ENCODE data around the gene GAB1. TPM values are rescaled to one million over a fixed set of nuclear protein-coding genes. Genes with fewer than 3 reads are reported as not detected.
A peak's percentile ranks its signal among the peaks of the same experiment; 100 is the strongest.

Gene GAB1
- total RNA-seq, 2 donors from 2014 or later, result 28.3 to 33.3 TPM

GRCh38 chr4:143341186-143341755 lies 4.6 kb downstream of the GAB1 start:
- Mint-ChIP-seq H3K4me1 (peaks cover 22% of the 10 kb centered on the region), H3K4me3 (no peak overlapping the region), H3K9me3 (no peaks in the 10 kb centered on the region), H3K36me3 (ENCODE audit: low read depth) (peaks cover 3% of the 10 kb centered on the region), H3K27me3 (ENCODE audit: insufficient read depth) (no peaks in the 10 kb centered on the region), H3K27ac (no peak overlapping the region)
- Histone ChIP-seq H3K9me3 (ENCODE audit: control insufficient read depth, low read length) (no peaks in the 10 kb centered on the region), H3K9ac (ENCODE audit: extremely low read depth, low read length, poor library complexity, severe bottlenecking) (no peak overlapping the region), H3K4me1 (ENCODE audit: control insufficient read depth, insufficient read depth, low read length) (no peaks in the 10 kb centered on the region), H3K27me3 (ENCODE audit: control insufficient read depth, insufficient read depth, low read length, poor library complexity, severe bottlenecking) (no peaks in the 10 kb centered on the region), H3K27ac (ENCODE audit: low read depth, low read length) (no peak overlapping the region), H3K4me3 (ENCODE audit: low read length) (no peak overlapping the region), H3K36me3 (ENCODE audit: control insufficient read depth, insufficient read depth, low read length) (no peaks in the 10 kb centered on the region)
- DNase-seq, result no peak
- WGBS, 2 experiments (ENCODE audit: insufficient coverage in 1 of 2, insufficient read length in 1 of 2), result 91 to 100% methylated on average over 1 to 2 of the region's 2 CpGs
- TF ChIP-seq CTCF (conservative IDR thresholded peaks at IDR 0.05), result no peak

GRCh38 chr4:143343276-143343831 lies 6.7 kb downstream of the GAB1 start:
- Histone ChIP-seq H3K9me3 (ENCODE audit: control insufficient read depth, low read length) (no peaks in the 10 kb centered on the region), H3K4me1 (ENCODE audit: control insufficient read depth, insufficient read depth, low read length) (no peaks in the 10 kb centered on the region), H3K4me3 (ENCODE audit: low read length) (no peak overlapping the region), H3K9ac (ENCODE audit: extremely low read depth, low read length, poor library complexity, severe bottlenecking) (no peak overlapping the region), H3K36me3 (ENCODE audit: control insufficient read depth, insufficient read depth, low read length) (peaks cover 4% of the 10 kb centered on the region), H3K27ac (ENCODE audit: low read depth, low read length) (no peak overlapping the region), H3K27me3 (ENCODE audit: control insufficient read depth, insufficient read depth, low read length, poor library complexity, severe bottlenecking) (no peaks in the 10 kb centered on the region)
- Mint-ChIP-seq H3K36me3 (ENCODE audit: low read depth) (peaks cover 3% of the 10 kb centered on the region), H3K9me3 (no peaks in the 10 kb centered on the region), H3K4me3 (no peak overlapping the region), H3K4me1 (peaks cover 26% of the 10 kb centered on the region), H3K27me3 (ENCODE audit: insufficient read depth) (no peaks in the 10 kb centered on the region), H3K27ac (no peak overlapping the region)
- no peak for TF ChIP-seq CTCF (conservative IDR thresholded peaks at IDR 0.05)
- DNase-seq, result peak; percentile 46
- 91 to 100% methylated on average over 3 of the region's 3 CpGs for WGBS, 2 experiments (ENCODE audit: insufficient coverage in 1 of 2, insufficient read length in 1 of 2)

GRCh38 chr4:143344041-143344440 lies 7.4 kb downstream of the GAB1 start:
- no peak overlapping the region for H3K27ac ChIP-seq (ENCODE audit: low read depth, low read length)
- Mint-ChIP-seq H3K27ac (no peak overlapping the region), H3K4me3 (no peak overlapping the region), H3K4me1 (peaks cover 24% of the 10 kb centered on the region), H3K36me3 (ENCODE audit: low read depth) (peaks cover 5% of the 10 kb centered on the region), H3K27me3 (ENCODE audit: insufficient read depth) (no peaks in the 10 kb centered on the region), H3K9me3 (no peaks in the 10 kb centered on the region)
- H3K36me3 ChIP-seq (ENCODE audit: control insufficient read depth, insufficient read depth, low read length), result peaks cover 4% of the 10 kb centered on the region
- no peak overlapping the region for H3K4me3 ChIP-seq (ENCODE audit: low read length)
- no peak for TF ChIP-seq CTCF (conservative IDR thresholded peaks at IDR 0.05)
- H3K9ac ChIP-seq (ENCODE audit: extremely low read depth, low read length, poor library complexity, severe bottlenecking), result no peak overlapping the region
- H3K27me3 ChIP-seq (ENCODE audit: control insufficient read depth, insufficient read depth, low read length, poor library complexity, severe bottlenecking), result no peaks in the 10 kb centered on the region
- no peaks in the 10 kb centered on the region for H3K9me3 ChIP-seq (ENCODE audit: control insufficient read depth, low read length)
- DNase-seq, result peak; percentile 48
- no peaks in the 10 kb centered on the region for H3K4me1 ChIP-seq (ENCODE audit: control insufficient read depth, insufficient read depth, low read length)
- WGBS, 2 experiments (ENCODE audit: insufficient coverage in 1 of 2, insufficient read length in 1 of 2), result 81 to 83% methylated on average over 3 to 6 of the region's 7 CpGs

All from endodermal cell (in vitro differentiated cells).